Activated CD8-positive, alpha-beta memory T cell treated with anti-CD3 and anti-CD28 coated beads, Interleukin-2, amount 50 U/mL, for 48 hours (primary cell): ENCODE results near the gene LST1.

Experiments
- DNase-seq: peaks from one replicate; pipeline ENCODE4 v3.0.0-alpha.2; 2020

Gene LST1

DNA sequence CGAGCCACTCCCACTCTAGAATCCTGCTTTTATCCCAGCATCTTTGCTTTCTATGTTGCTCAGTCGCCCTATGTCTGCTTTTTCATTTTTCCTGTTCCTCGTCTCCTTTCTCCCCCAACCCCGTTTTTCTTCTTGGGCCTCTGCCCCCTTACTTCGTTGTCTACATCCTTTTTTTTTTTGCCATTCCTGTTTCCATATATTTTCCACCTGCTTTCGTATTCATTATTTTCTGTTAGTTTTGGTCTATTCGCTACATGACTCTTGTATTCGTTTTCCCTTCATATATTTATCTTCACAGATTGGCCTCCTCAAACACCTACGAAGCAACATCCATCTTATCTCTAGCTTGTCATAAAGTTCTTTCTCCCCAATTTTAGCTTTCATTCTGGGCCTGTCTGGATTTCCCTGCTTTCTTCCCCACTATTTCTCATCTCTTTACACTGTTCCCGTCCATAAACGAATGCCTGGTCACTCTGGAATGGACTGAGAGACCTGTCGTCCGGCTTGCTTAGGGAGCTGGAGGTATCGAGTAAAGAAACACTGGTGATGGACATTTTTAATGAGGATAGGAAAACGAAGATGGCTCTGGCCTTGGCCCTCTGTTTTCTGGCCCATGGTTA, 35.4 kb downstream of the LST1 start:
- no peak for DNase-seq

DNA sequence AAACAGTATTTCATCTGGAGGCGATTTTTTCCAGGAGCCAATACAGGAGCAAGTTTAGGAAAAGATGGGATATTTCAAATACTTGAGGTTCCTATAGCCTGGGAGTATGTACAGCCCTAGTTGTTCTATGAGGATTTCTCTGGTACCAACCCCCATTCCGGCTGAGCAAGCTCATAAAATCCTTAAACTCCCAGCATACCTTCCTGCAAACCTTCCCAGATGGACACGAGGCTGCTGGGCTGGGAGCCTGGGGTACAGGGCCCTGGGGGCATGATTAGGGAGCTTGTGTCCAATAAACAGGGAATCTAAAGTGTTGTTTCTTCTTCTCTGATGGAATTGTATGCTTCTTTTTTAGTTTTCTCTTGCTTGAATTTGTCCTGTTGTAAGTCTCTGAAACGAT, 35.9 kb downstream of the LST1 start:
- DNase-seq: no peak

DNA sequence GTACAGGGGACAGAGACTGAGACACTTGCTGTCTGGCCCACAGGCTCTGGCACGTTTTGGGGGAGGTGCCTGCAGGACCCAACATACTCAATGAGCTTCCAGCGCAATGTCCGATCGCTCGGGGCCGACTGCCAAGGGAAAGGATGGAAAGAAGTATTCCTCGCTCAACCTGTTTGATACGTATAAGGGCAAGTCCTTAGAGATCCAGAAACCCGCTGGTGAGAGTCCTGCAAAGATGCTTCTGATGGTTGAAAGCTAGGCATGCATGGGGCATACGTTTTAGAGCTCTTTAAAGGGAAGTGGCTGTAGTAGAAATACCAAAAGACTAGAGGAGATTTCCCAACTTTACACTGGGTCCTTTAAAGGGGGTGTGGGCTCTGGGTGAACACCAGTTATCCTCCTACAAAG, 36.6 kb downstream of the LST1 start:
- DNase-seq: no peak

DNA sequence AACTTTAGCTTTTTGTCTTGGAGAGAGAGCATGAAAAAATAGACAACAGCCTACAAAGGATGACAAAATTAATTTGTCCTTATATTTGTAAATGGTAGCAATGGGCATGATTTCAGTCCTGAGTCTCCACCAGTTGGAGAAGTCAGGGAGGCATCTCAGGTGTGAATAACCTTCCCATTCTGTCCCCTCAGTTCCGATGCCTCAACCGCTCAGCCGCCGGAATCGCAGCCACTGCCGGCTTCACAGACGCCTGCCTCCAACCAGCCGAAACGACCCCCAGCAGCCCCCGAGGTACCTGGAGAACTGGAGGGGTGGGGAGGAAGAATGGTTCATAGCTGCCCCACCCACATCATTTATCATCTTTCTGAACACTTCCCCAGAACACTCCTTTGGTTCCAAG, 38.0 kb downstream of the LST1 start:
- no peak for DNase-seq

DNA sequence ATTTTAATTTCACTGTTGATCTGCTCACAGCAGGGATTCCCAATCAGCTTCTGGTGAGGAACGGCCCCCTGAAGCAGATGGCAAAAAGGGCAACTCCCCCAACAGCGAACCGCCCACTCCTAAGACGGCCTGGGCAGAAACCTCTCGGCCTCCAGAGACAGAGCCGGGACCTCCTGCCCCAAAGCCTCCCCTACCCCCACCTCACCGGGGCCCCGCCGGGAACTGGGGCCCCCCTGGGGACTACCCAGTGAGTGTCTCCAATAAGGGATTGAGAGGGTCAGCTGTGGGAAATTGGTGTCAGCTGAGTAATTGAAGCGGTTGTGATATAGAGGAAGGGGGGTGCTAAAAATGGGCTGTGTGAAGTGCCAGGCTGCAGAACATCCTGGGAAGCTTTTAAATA, 40.9 kb downstream of the LST1 start:
- DNase-seq: no peak

DNA sequence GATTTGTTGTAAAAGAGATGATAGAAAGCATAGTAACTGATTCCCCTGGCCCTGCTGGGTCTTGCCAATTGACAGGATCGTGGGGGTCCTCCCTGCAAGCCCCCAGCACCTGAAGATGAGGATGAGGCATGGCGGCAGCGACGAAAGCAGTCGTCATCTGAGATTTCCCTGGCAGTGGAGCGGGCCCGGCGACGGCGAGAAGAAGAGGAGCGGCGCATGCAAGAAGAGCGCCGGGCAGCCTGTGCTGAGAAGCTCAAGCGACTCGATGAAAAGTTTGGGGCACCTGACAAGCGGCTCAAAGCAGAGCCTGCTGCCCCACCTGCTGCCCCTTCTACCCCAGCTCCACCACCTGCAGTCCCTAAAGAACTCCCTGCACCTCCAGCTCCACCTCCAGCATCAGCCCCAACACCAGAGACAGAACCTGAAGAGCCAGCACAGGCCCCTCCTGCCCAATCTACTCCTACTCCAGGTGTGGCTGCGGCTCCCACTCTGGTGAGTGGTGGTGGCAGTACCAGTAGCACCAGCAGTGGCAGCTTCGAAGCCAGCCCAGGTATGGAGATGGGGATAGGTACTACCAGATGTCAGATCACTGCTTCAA, 41.7 kb downstream of the LST1 start:
- DNase-seq: no peak

DNA sequence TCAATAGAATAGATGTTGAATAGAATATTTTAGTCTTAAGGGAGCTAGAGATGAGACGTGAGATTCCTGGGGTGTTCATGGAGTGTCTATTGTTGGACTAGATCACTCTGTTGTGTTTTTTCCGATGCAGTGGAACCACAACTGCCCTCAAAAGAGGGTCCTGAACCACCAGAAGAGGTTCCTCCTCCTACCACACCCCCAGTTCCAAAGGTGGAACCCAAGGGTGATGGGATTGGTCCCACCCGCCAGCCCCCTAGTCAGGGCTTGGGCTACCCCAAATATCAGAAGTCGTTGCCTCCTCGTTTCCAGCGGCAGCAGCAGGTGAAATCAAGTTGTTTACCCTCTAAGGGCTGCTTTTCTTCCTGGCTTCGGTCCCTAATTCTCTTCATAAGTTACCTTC, 42.9 kb downstream of the LST1 start:
- no peak for DNase-seq

DNA sequence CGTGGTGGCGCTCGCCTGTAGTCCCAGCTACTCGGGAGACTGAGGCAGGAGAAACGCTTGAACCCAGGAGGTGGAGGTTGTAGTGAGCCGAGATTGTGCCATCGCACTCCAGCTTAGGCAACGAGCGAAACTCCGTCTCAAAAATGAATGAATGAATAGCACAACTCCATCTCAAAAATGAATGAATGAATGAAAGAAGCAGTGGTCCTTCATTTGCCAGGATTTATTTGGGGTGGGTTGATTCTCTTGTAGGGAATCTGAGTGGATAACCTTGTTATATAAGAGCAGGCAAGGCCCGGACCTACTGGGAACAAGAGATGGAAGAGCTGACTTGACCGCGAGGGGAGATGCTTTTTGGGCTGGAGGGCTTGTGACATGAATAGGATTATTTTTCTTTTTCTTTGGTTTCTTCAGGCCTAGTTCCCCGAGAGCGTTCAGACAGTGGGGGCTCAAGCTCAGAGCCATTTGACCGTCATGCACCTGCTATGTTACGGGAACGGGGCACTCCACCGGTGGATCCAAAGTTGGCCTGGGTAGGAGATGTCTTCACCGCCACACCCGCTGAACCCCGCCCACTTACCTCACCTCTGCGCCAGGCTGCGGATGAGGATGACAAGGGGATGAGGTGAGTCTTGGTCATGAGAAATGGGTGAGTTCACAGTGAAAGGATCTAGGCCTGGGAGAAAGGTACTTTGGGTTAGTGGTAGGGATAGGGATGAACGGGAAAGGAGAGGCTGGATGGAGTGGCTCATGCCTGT, 44.3 kb downstream of the LST1 start:
- DNase-seq: no peak

DNA sequence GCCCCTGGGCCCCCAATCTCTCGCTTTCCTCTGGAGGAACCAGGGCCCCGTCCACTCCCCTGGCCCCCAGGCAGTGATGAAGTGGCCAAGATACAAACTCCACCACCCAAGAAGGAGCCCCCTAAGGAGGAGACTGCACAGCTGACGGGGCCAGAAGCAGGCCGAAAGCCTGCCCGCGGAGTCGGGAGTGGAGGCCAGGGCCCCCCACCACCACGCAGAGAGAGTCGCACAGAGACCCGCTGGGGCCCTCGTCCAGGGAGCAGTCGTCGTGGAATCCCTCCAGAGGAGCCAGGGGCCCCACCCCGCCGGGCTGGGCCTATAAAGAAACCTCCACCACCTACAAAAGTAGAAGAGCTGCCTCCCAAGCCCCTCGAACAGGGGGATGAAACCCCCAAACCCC, 45.1 kb downstream of the LST1 start:
- DNase-seq: no peak

DNA sequence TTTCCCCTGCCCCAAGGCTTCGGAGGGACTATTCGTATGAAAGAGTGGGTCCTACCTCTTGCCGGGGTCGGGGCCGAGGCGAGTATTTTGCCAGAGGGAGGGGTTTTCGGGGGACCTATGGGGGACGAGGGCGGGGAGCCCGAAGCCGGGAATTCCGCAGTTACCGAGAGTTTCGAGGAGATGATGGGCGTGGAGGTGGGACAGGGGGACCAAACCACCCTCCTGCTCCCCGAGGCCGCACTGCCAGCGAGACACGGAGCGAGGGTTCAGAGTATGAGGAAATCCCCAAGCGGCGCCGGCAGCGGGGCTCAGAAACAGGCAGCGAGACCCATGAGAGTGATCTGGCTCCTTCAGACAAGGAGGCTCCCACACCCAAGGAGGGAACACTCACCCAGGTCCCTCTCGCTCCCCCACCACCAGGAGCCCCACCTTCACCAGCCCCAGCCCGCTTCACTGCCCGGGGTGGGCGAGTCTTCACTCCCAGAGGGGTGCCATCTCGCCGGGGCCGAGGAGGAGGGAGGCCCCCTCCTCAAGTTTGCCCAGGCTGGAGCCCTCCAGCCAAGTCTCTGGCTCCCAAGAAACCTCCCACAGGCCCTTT, 45.7 kb downstream of the LST1 start:
- DNase-seq: no peak

DNA sequence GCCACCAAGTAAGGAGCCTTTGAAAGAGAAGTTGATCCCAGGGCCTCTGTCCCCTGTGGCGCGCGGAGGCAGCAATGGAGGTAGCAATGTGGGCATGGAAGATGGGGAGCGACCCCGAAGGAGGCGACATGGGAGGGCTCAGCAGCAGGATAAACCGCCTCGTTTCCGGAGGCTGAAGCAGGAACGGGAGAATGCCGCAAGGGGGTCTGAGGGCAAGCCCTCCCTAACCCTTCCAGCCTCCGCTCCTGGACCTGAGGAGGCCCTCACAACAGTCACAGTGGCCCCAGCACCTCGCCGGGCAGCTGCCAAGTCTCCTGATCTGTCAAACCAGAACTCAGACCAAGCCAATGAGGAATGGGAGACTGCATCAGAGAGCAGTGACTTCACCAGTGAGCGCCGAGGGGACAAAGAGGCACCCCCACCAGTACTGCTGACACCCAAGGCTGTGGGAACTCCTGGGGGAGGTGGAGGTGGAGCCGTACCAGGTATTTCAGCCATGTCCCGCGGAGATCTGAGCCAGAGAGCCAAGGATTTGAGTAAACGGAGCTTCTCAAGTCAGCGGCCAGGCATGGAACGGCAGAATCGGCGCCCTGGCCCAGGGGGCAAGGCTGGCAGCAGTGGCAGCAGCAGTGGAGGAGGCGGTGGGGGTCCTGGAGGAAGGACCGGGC, 46.3 kb downstream of the LST1 start:
- DNase-seq: no peak

DNA sequence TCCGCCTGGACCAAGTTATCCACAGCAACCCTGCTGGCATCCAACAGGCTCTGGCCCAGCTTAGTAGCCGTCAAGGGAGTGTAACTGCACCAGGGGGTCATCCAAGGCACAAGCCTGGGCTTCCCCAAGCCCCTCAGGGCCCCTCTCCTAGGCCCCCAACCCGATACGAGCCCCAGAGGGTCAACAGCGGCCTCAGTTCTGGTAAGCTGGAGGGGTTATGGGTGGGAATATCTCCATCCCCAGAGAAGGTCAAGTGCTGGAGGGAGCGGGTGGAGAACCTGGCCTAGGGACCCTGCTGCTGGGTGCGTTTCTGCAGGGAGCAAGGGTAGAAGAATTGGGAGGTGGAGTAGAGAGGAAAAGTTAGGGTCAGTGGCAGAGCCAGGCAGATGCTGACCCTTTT, 47.4 kb downstream of the LST1 start:
- no peak for DNase-seq

DNA sequence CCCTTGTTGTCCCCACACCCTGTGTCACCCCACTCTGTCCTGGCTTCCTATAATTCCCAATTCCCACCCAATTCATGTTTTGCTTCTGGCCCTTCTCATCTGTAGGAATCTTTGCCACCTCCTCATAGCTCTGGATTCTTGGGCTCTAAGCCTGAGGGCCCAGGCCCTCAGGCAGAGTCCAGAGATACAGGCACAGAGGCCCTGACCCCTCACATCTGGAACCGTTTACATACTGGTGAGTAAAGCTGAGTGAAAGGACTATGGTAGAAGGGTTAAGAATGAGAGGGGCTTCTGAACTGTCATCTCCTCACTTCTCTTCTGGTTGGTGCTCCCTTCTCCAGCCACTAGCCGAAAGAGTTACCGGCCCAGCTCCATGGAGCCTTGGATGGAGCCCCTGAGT, 48.1 kb downstream of the LST1 start:
- no peak for DNase-seq

DNA sequence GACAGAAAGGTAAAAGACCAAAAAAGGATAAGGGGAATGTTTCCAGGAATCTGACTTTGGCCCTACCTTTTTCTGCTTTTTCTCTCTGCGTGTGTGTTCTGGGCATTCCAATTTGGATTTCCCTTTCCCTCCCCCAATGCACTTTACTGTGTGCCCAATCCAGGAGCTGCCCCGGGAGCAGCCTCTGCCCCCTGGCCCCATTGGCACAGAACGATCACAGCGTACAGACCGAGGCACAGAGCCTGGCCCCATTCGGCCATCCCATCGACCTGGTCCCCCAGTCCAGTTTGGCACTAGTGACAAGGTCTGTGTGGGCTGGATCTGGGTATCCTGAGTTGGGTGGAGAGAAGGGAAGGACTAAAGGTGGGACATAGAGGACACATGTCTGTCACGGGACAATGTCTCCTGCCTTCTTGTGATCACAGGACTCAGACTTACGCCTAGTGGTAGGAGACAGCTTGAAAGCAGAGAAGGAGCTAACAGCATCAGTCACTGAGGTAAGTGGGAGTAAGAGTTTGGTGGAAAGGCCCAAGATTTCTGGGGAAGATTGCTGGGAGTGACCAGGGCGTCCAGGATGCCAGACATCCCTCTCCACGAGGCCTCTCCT, 49.0 kb downstream of the LST1 start:
- no peak for DNase-seq

DNA sequence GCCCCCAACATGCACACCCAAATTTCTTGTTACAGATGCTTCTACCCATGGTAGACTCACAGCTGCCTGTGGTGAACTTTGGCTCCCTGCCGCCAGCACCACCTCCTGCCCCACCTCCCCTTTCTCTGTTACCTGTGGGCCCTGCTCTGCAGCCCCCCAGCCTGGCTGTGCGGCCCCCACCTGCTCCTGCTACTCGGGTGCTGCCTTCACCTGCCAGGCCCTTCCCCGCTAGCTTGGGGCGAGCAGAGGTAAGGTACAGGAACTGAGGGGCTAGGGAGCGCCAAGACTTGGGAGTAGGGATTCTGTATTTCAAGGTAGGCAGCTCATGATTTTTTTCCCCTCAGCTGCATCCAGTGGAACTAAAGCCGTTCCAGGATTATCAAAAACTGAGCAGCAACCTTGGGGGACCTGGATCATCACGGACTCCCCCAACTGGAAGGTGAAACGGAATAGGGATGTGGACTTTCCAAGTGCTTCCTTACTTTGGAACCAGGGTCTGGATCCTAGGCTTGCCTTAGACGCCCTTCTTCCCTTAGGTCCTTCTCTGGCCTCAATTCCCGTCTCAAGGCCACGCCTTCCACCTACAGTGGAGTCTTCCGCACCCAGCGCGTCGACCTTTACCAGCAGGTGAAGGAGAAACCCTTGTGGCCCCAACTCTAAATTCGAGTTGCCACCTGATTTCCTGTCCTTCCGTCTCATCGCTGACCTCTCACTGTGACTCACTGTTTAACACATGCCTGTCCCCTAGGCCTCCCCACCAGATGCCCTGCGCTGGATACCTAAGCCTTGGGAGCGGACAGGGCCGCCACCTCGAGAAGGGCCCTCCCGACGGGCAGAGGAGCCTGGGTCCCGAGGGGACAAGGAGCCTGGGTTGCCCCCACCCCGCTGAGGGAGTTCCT, 50.9 kb downstream of the LST1 start:
- no peak for DNase-seq
